Measurements from ENCODE around the gene KIT. TPM values are rescaled to one million over a fixed set of nuclear protein-coding genes. Genes with fewer than 3 reads are reported as not detected.
A peak's percentile ranks its signal among the peaks of the same experiment; 100 is the strongest.

Gene KIT
- total RNA-seq, 6 donors from 2014 or later: 2.8 to 38.7 (median 12.7) TPM

GRCh38 chr4:54657185-54657550, 589 bp upstream of the KIT start:
- WGBS, 2 donors: 12 to 27% methylated on average over 19 to 21 of the region's 26 CpGs
- no peak for DNase-seq
- H3K36me3 ChIP-seq: no peaks in the 10 kb centered on the region
- no peak for ATAC-seq (ENCODE audit: low FRiP score in 2 of 2)
- peak overlapping the region in 2 of 4 donors; percentile 28 to 74 for H3K27ac ChIP-seq
- peaks cover 23 to 33% (median 27%) of the 10 kb centered on the region in 4 donors for H3K4me1 ChIP-seq
- TF ChIP-seq POLR2AphosphoS5 (IDR thresholded peaks at IDR 0.05) (no peak), CTCF (IDR thresholded peaks at IDR 0.05) (no peak), EP300 (IDR thresholded peaks at IDR 0.05) (no peak), POLR2A (IDR thresholded peaks at IDR 0.05) (no peak)
- H3K4me3 ChIP-seq: peak overlapping the region in 3 of 4 donors; percentile 47 to 63 (median 59)
- H3K27me3 ChIP-seq: peaks cover 0 to 10% (median 6%) of the 10 kb centered on the region in 4 donors
- no peaks in the 10 kb centered on the region for H3K9me3 ChIP-seq

GRCh38 chr4:54658252-54659093, 716 bp downstream of the KIT start:
- whole genome bisulfite sequencing, 2 donors: 0 to 1% methylated on average over 13 to 78 of the region's 81 CpGs
- peak overlapping the region; percentile 40 to 63 (median 53) for H3K4me3 ChIP-seq
- H3K27ac ChIP-seq: peak overlapping the region in 3 of 4 donors; percentile 32 to 74 (median 50)
- DNase-seq (peak; percentile 41 to 90), ATAC-seq (ENCODE audit: low FRiP score in 2 of 2) (peak; percentile 67 to 74)
- TF ChIP-seq POLR2AphosphoS5 (IDR thresholded peaks at IDR 0.05) (no peak), CTCF (IDR thresholded peaks at IDR 0.05) (peak in 5 of 6 experiments; percentile 7 to 43 (median 26)), POLR2A (IDR thresholded peaks at IDR 0.05) (no peak)
- no peaks in the 10 kb centered on the region for H3K36me3 ChIP-seq
- H3K27me3 ChIP-seq: peaks cover 0 to 10% (median 6%) of the 10 kb centered on the region in 4 donors
- no peaks in the 10 kb centered on the region for H3K9me3 ChIP-seq
- H3K4me1 ChIP-seq: peaks cover 23 to 33% (median 27%) of the 10 kb centered on the region in 4 donors

GRCh38 chr4:54659313-54659712, 1.6 kb downstream of the KIT start:
- Histone ChIP-seq H3K4me3 (peak overlapping the region; percentile 40 to 63 (median 53)), H3K4me1 (peaks cover 23 to 33% (median 27%) of the 10 kb centered on the region in 4 donors), H3K27me3 (peaks cover 0 to 10% (median 6%) of the 10 kb centered on the region in 4 donors), H3K27ac (peak overlapping the region in 3 of 4 donors; percentile 32 to 74 (median 40)), H3K36me3 (no peaks in the 10 kb centered on the region), H3K9me3 (no peaks in the 10 kb centered on the region)
- 1 to 2% methylated on average over 14 of the region's 14 CpGs for WGBS, 2 donors
- DNase-seq (no peak), ATAC-seq (ENCODE audit: low FRiP score in 2 of 2) (peak in 1 of 2 donors; percentile 15)
- TF ChIP-seq POLR2A (IDR thresholded peaks at IDR 0.05): no peak
- no peak for TF ChIP-seq EP300 (IDR thresholded peaks at IDR 0.05)
- no peak for TF ChIP-seq CTCF (IDR thresholded peaks at IDR 0.05)
- TF ChIP-seq POLR2AphosphoS5 (IDR thresholded peaks at IDR 0.05): no peak

- H3K27me3 ChIP-seq: peaks cover 0 to 10% (median 6%) of the 10 kb centered on the region in 4 donors
- no peak for TF ChIP-seq EP300 (IDR thresholded peaks at IDR 0.05)
- no peak for TF ChIP-seq POLR2A (IDR thresholded peaks at IDR 0.05)
- TF ChIP-seq CTCF (IDR thresholded peaks at IDR 0.05): no peak
- TF ChIP-seq POLR2AphosphoS5 (IDR thresholded peaks at IDR 0.05): no peak
- DNase-seq (no peak), ATAC-seq (ENCODE audit: low FRiP score in 2 of 2) (no peak)
- no peaks in the 10 kb centered on the region for H3K9me3 ChIP-seq
- H3K27ac ChIP-seq: peak overlapping the region in 1 of 4 donors; percentile 74
- peak overlapping the region in 2 of 4 donors; percentile 59 to 63 for H3K4me3 ChIP-seq
- H3K4me1 ChIP-seq: peaks cover 23 to 33% (median 27%) of the 10 kb centered on the region in 4 donors
- no peaks in the 10 kb centered on the region for H3K36me3 ChIP-seq
- 22 to 24% methylated on average over 8 to 9 of the region's 9 CpGs for WGBS, 2 donors
Measured at GRCh38 chr4:54659749-54660535, 2.2 kb downstream of the KIT start.
